Bone marrow (tissue), 2 donors: ENCODE data around the gene TRIM7.
"Not testable (repeated sequence)": the region's sequence is repeated elsewhere in the genome, so short reads cannot be mapped to it uniquely, and the experiment has no call there.

ENCODE experiments used
- DNase-seq, 2 donors: peaks; one replicate each; lab custom pipeline; 2025; lab: John Stamatoyannopoulos, UW

The TRIM7 gene

GRCh38 chr5:181233088-181233800, 28.2 kb upstream of the TRIM7 start:
- no peak for DNase-seq

- no peak for DNase-seq
Observed at GRCh38 chr5:181232593-181232992, 27.6 kb upstream of the TRIM7 start.

- no peak for DNase-seq
Observed at GRCh38 chr5:181231432-181231831, 26.4 kb upstream of the TRIM7 start.

GRCh38 chr5:181230551-181230950, 25.6 kb upstream of the TRIM7 start:
- no peak for DNase-seq

- DNase-seq, result no peak
Observed at GRCh38 chr5:181229996-181230395, 25.0 kb upstream of the TRIM7 start.

- no peak for DNase-seq
Observed at GRCh38 chr5:181224390-181225229, 19.6 kb upstream of the TRIM7 start.

GRCh38 chr5:181223729-181224389, 18.9 kb upstream of the TRIM7 start:
- no peak for DNase-seq

GRCh38 chr5:181223058-181223728, 18.2 kb upstream of the TRIM7 start, which contains the start of gene TRIM41:
Gene TRIM41, plus strand, starts transcription at chr5:181223281. Its CDS starts 719 bp downstream, at chr5:181224000.
- DNase-seq, result no peak

GRCh38 chr5:181222630-181223057, 17.6 kb upstream of the TRIM7 start:
- no peak for DNase-seq

GRCh38 chr5:181221792-181222629, 17.0 kb upstream of the TRIM7 start:
- DNase-seq, result no peak

GRCh38 chr5:181221105-181221791, 16.3 kb upstream of the TRIM7 start:
- DNase-seq, result no peak

GRCh38 chr5:181220178-181220515, 15.2 kb upstream of the TRIM7 start:
- no peak for DNase-seq

- no peak for DNase-seq
Observed at GRCh38 chr5:181219262-181220177, 14.5 kb upstream of the TRIM7 start.

GRCh38 chr5:181218795-181219124, 13.8 kb upstream of the TRIM7 start:
- no peak for DNase-seq

- no peak for DNase-seq
Observed at GRCh38 chr5:181217803-181218062, 12.7 kb upstream of the TRIM7 start.

GRCh38 chr5:181217111-181217802, 12.3 kb upstream of the TRIM7 start:
- DNase-seq, result no peak

GRCh38 chr5:181215997-181216989, 11.3 kb upstream of the TRIM7 start:
- DNase-seq, result no peak

- DNase-seq, result not testable (repeated sequence)
Observed at GRCh38 chr5:181214249-181214648, 9.3 kb upstream of the TRIM7 start.
